OCI-LY1 (cell line): ENCODE data around the gene USP50.

ENCODE experiments used
- H2AFZ ChIP-seq: fragments of 200-600 bp; sonication (generic), shearing (Covaris generic); 2 replicates; pipeline ENCODE4 v1.6.0; 2014; ENCODE audit warnings: antibody characterized with exemption, mild to moderate bottlenecking, low read length
- H3F3A ChIP-seq: fragments of 200-600 bp; sonication (generic), shearing (Covaris generic); 2 replicates; pipeline ENCODE4 v1.6.0; 2014; ENCODE audit warnings: mild to moderate bottlenecking, antibody characterized with exemption, low read length, moderate library complexity; ENCODE audit not compliant: insufficient read depth
- H3K27ac ChIP-seq: fragments of 200-600 bp; sonication (generic); 2 replicates; pipeline ENCODE4 v1.5.1; 2014; ENCODE audit warnings: low read length, mixed run types, mild to moderate bottlenecking, low read depth; ENCODE audit not compliant: poor library complexity, severe bottlenecking
- H3K27me3 ChIP-seq: fragments of 200-600 bp; sonication (generic); 2 replicates; pipeline ENCODE4 v1.6.0; 2014; ENCODE audit warnings: antibody characterized with exemption, mild to moderate bottlenecking, low read length, moderate library complexity; ENCODE audit not compliant: insufficient read depth
- H3K36me3 ChIP-seq: fragments of 200-600 bp; sonication (generic); 2 replicates; pipeline ENCODE4 v1.6.1; 2014; ENCODE audit warnings: mild to moderate bottlenecking, antibody characterized with exemption, low read length, moderate library complexity, mixed read lengths; ENCODE audit not compliant: insufficient read depth
- H3K4me1 ChIP-seq: fragments of 200-600 bp; sonication (generic); 2 replicates; pipeline ENCODE4 v1.5.1; 2014; ENCODE audit warnings: mild to moderate bottlenecking, low read length, moderate library complexity; ENCODE audit not compliant: insufficient read depth, severe bottlenecking
- H3K4me2 ChIP-seq: fragments of 200-600 bp; sonication (generic), shearing (Covaris generic); 2 replicates; pipeline ENCODE4 v1.6.1; 2014; ENCODE audit warnings: low read length
- H3K4me3 ChIP-seq: fragments of 200-600 bp; sonication (generic); 2 replicates; pipeline ENCODE4 v1.5.1; 2014; ENCODE audit warnings: low read length, low read depth, mild to moderate bottlenecking, mixed read lengths; ENCODE audit not compliant: poor library complexity, severe bottlenecking
- H3K79me2 ChIP-seq: fragments of 200-600 bp; shearing (Covaris generic); 2 replicates; pipeline ENCODE4 v1.6.1; 2016; ENCODE audit warnings: mixed run types, low read length, mixed read lengths; ENCODE audit not compliant: insufficient read depth
- H3K9ac ChIP-seq: fragments of 200-600 bp; sonication (generic), shearing (Covaris generic); 2 replicates; pipeline ENCODE4 v1.6.1; 2014; ENCODE audit warnings: mild to moderate bottlenecking, low read length, mixed read lengths
- H3K9me2 ChIP-seq: fragments of 200-600 bp; sonication (generic), shearing (Covaris generic); 2 replicates; pipeline ENCODE4 v1.6.1; 2014; ENCODE audit warnings: low read depth, mild to moderate bottlenecking, low read length, mixed read lengths
- H3K9me3 ChIP-seq: fragments of 200-600 bp; shearing (Covaris generic); 2 replicates; pipeline ENCODE4 v1.6.1; 2014; ENCODE audit warnings: low read length, mixed read lengths
- H4K20me1 ChIP-seq: fragments of 200-600 bp; sonication (generic), shearing (Covaris generic); 2 replicates; pipeline ENCODE4 v1.6.0; 2016; ENCODE audit warnings: mild to moderate bottlenecking, low read length; ENCODE audit not compliant: insufficient read depth
- EZH2 ChIP-seq: fragments of 200-600 bp; sonication (generic), shearing (Covaris generic); IDR thresholded peaks from 2 replicates; pipeline ENCODE4 v1.8.0; 2017; ENCODE audit warnings: borderline replicate concordance, mixed run types, mild to moderate bottlenecking, antibody characterized with exemption, low read length, moderate library complexity, mixed read lengths
- TF ChIP-seq, protein P1 (sequence below): fragments of 200-600 bp; sonication (generic), shearing (Covaris generic); IDR thresholded peaks from 2 replicates; pipeline ENCODE4 v1.5.1; 2017; ENCODE audit warnings: mild to moderate bottlenecking, antibody characterized with exemption, low read length, moderate library complexity, mixed read lengths

The USP50 gene

GRCh38 chr15:50546566-50546965 is at the start of gene USP50:
Gene USP50, minus strand, starts transcription at chr15:50546666. Its CDS starts 141 bp downstream, at chr15:50546525.
- Histone ChIP-seq H3K36me3 (no peaks in the 10 kb centered on the region), H3F3A (no peaks in the 10 kb centered on the region), H3K27ac (no peak within 1 kb of the TSS), H3K9me2 (no peaks in the 10 kb centered on the region), H2AFZ (no peak within 1 kb of the TSS), H3K79me2 (no peaks in the 10 kb centered on the region), H3K4me3 (no peak within 1 kb of the TSS), H4K20me1 (no peaks in the 10 kb centered on the region), H3K9me3 (no peaks in the 10 kb centered on the region), H3K4me1 (no peaks in the 10 kb centered on the region), H3K4me2 (no peak within 1 kb of the TSS), H3K27me3 (no peaks in the 10 kb centered on the region), H3K9ac (no peak within 1 kb of the TSS)
- no peak for TF ChIP-seq EZH2
- TF ChIP-seq, protein P1, sequence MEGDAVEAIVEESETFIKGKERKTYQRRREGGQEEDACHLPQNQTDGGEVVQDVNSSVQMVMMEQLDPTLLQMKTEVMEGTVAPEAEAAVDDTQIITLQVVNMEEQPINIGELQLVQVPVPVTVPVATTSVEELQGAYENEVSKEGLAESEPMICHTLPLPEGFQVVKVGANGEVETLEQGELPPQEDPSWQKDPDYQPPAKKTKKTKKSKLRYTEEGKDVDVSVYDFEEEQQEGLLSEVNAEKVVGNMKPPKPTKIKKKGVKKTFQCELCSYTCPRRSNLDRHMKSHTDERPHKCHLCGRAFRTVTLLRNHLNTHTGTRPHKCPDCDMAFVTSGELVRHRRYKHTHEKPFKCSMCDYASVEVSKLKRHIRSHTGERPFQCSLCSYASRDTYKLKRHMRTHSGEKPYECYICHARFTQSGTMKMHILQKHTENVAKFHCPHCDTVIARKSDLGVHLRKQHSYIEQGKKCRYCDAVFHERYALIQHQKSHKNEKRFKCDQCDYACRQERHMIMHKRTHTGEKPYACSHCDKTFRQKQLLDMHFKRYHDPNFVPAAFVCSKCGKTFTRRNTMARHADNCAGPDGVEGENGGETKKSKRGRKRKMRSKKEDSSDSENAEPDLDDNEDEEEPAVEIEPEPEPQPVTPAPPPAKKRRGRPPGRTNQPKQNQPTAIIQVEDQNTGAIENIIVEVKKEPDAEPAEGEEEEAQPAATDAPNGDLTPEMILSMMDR = no peak

- Histone ChIP-seq H3K36me3 (peaks cover 86% of the 10 kb centered on the region), H3F3A (no peaks in the 10 kb centered on the region)
- TF ChIP-seq EZH2 = no peak
- TF ChIP-seq, protein P1 = no peak
Observed at GRCh38 chr15:50594311-50594710, 47.8 kb upstream of the USP50 start.

DNA sequence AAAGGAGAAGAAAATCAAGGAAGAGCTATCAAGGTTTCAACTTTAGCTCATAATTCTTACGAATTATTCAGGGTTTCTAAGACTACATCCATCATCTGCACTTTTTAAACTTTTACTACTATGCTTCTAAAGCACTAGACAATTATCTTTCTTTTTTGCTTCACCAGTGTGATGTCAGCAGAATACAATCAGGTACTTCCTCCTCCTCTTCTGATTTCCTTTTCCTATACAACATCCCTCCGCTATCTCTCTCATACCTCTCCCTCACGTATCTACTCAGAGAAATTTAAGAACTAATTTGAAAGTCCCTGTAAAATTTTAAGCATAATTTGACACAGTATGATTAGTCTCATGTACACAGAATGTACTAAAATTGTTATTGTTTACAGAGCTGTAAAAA is 47.3 kb upstream of the USP50 start:
- Histone ChIP-seq H3K4me1 (no peaks in the 10 kb centered on the region), H3K36me3 (peaks cover 86% of the 10 kb centered on the region), H3K79me2 (no peaks in the 10 kb centered on the region), H3K9ac (no peak overlapping the region), H4K20me1 (no peaks in the 10 kb centered on the region), H3F3A (no peaks in the 10 kb centered on the region), H3K27me3 (no peaks in the 10 kb centered on the region), H3K9me2 (no peaks in the 10 kb centered on the region), H3K4me2 (no peak overlapping the region), H3K4me3 (no peak overlapping the region), H2AFZ (no peak overlapping the region), H3K9me3 (no peaks in the 10 kb centered on the region), H3K27ac (no peak overlapping the region)
- TF ChIP-seq EZH2 = no peak
- TF ChIP-seq, protein P1 = no peak

More at GRCh38 chr15:50594311-50594710, 47.8 kb upstream of the USP50 start:
- H3K4me3 ChIP-seq = no peak overlapping the region
- no peaks in the 10 kb centered on the region for H3K4me1 ChIP-seq
- H3K9me2 ChIP-seq = no peaks in the 10 kb centered on the region
- no peaks in the 10 kb centered on the region for H4K20me1 ChIP-seq
- H3K9ac ChIP-seq = no peak overlapping the region
- no peaks in the 10 kb centered on the region for H3K27me3 ChIP-seq
- H2AFZ ChIP-seq = no peak overlapping the region
- H3K4me2 ChIP-seq = no peak overlapping the region
- no peaks in the 10 kb centered on the region for H3K9me3 ChIP-seq
- H3K27ac ChIP-seq = no peak overlapping the region
- no peaks in the 10 kb centered on the region for H3K79me2 ChIP-seq
